DMS53 treated with DMSO at 0.1 percent for 48 hours (cell line): ENCODE data around the gene ZNF346.
"Not testable (repeated sequence)": the region's sequence is repeated elsewhere in the genome, so short reads cannot be mapped to it uniquely, and the experiment has no call there.

Experiments used
- DNase-seq: peaks from one replicate; lab custom pipeline; 2025; ENCODE audit not compliant: unreplicated experiment; lab: John Stamatoyannopoulos, UW

ZNF346 gene

DNA sequence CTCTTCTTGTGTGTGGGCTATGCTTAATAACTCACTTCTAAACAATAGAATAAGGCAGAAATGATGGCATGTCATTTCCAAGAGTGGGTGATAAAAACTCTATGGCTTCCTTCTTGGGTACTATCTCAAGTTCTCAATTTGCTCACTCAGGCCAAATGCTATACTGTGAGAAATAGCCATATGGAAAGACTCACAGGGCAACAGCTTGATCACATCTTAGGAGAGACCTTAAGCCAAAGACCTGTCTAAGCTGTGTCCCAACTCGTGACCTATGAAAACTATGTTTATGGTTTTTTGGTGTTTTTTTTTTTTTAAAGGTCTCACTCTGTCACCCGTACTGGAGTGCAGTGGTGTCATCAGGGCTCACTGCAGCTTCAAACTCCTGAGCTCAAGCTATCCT, 13.8 kb upstream of the ZNF346 start:
- no peak for DNase-seq

- no peak for DNase-seq
Measured at GRCh38 chr5:177010153-177010552, 12.3 kb upstream of the ZNF346 start.

GRCh38 chr5:177015156-177015555, 7.3 kb upstream of the ZNF346 start:
- no peak for DNase-seq

- DNase-seq, result no peak
Measured at GRCh38 chr5:177018341-177018740, 4.2 kb upstream of the ZNF346 start.

DNA sequence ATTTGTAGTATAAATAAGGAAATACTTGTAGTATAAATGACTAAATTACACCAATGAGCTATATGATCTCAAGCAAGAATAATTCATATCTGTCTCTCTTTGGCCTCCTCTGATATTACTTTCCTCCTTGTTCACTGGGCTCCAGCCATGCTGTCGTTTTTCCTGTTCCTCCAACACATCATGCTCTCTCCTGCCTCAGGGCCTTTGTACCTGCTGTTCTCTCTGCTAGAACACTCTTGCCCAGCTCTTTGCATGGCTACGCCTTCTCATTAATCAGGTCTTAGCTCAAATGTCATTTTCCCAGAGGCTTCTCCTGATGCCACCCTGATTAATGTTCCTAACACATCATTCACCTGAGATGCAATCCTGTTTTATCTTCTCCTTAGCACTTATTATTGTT, 2.5 kb upstream of the ZNF346 start:
- no peak for DNase-seq

GRCh38 chr5:177023303-177023664, 788 bp downstream of the ZNF346 start:
- DNase-seq, result no peak

DNA sequence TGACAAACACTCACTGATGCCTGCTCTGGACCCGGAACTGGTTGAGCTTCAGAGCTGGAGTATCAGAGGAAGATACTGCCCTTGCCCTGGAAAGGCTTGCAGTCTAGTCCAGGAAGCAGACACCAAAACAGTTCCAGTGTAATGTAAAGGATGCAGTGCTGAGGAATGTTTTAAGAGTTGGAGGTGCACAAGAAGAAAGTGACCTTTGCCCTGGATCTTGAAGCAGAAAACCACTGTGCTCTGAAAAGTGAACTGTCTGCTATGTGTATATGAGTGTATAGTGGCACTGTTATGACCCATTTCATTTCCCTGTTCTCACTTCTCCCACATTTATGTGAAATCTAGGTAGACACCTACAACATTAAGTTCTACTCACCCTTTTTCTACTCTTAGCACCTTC, 2.1 kb downstream of the ZNF346 start:
- DNase-seq, result no peak

DNA sequence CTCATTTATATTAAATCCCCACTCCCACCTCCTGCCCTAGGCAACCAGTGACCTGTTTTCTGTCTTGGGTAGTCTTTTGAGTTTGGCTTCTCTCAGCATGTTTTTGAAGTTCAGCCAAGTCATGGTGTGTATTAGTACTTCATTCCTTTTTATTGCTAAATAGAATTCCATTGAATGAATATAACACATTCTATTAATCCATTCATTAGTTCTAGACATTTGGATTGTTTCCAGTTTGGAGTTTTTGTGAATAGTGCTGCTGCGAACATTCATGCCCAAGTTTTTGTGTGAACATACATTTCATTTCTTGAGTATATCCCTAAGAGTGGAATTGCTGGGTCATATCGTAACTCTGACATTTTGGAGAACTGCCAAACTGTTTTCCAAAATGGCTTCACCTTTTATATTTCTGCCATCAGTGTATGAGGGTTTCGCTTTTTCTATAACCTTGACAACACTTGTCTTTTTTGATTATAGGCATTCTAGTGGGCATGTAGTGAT, 2.7 kb downstream of the ZNF346 start:
- no peak for DNase-seq

DNA sequence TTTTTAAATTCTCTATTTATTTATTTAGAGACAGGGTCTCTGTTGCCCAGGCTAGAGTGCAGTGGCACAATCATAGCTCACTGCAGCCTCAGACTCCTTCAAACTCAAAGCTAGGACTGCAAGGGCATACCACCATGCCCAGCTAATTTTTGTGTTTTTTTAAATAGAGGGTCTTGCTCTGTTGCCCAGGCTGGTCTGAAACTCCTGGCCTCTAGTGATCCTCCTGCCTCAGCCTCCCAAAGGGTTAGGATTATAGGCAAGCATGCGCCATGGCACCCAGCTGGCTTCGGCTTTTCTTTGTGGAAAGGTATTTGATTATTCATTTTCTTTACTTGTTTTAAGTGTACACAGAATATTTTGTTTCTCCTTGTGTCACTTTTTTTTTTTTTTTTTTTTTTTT, 5.2 kb downstream of the ZNF346 start:
- DNase-seq, result no peak

DNA sequence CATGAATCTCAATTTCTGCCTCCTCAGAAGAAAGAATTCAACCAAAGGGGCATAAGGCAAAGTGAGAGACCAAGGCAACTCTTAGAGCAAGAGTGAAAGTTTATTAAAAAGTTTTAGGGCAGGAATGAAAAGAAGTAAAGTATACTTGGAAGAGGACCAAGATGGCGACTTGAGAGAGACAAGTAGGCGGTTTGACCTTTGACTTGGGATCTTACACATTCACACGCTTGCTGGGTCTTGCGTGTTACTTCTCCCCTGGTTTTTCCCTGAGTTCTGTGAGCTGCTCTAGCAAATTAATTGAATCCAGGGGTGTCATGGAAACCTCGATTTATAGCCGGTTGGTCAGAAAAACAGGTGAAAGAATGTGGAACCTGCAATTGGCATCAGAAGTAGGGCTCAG, 7.0 kb downstream of the ZNF346 start:
- no peak for DNase-seq

- no peak for DNase-seq
Measured at GRCh38 chr5:177035976-177036375, 13.5 kb downstream of the ZNF346 start.

- no peak for DNase-seq
Measured at GRCh38 chr5:177036443-177036842, 13.9 kb downstream of the ZNF346 start.

GRCh38 chr5:177036921-177037320, 14.4 kb downstream of the ZNF346 start:
- no peak for DNase-seq

GRCh38 chr5:177040814-177041420, 18.4 kb downstream of the ZNF346 start:
- no peak for DNase-seq

- DNase-seq, result no peak
Measured at GRCh38 chr5:177041936-177042335, 19.4 kb downstream of the ZNF346 start.

- DNase-seq, result no peak
Measured at GRCh38 chr5:177043114-177043513, 20.6 kb downstream of the ZNF346 start.

- DNase-seq, result no peak
Measured at GRCh38 chr5:177043958-177044357, 21.5 kb downstream of the ZNF346 start.

- DNase-seq, result no peak
Measured at GRCh38 chr5:177044641-177045040, 22.1 kb downstream of the ZNF346 start.

- DNase-seq, result no peak
Measured at GRCh38 chr5:177045631-177046030, 23.1 kb downstream of the ZNF346 start.

GRCh38 chr5:177048531-177048930, 26.0 kb downstream of the ZNF346 start:
- DNase-seq, result not testable (repeated sequence)

DNA sequence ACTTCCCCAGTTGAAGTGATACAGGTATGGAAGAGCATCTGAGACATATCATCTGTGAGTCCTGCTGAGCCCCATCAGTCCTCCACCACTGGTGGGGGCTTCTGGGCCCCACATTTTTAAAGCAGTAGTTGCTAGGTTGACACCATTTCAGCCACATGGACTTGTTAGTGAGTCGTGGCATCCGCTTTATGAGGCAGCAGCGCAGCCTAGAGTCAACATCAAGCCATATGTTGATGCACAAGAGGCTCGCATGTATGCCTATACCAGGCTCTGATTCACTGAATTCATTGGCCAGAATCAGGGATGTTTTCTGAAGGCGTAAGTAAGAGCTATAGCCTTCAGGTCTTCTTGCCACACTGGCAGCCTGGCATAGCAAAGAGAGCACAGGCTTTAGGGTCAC, 26.8 kb downstream of the ZNF346 start:
- no peak for DNase-seq

GRCh38 chr5:177064500-177065277, 42.2 kb downstream of the ZNF346 start:
- no peak for DNase-seq

GRCh38 chr5:177065491-177065890, 43.0 kb downstream of the ZNF346 start:
- no peak for DNase-seq
